OCI-LY7 (cell line): Measurements from ENCODE around the gene PHACTR1.

Experiments
- CTCF ChIP-seq: fragments of 200-600 bp; sonication (generic); conservative IDR thresholded peaks from 2 replicates; pipeline ENCODE4 v1.5.1; 2014; ENCODE audit warnings: mild to moderate bottlenecking, antibody characterized with exemption, low read length, moderate library complexity, mixed read lengths
- EZH2phosphoT487 ChIP-seq: fragments of 200-600 bp; sonication (generic); IDR thresholded peaks from 2 replicates; pipeline ENCODE4 v1.6.1; 2018; ENCODE audit warnings: low read depth, borderline replicate concordance, mild to moderate bottlenecking, mixed run types, antibody characterized with exemption, low read length, moderate library complexity, mixed read lengths

- TF ChIP-seq CTCF, result no peak
- no peak for TF ChIP-seq EZH2phosphoT487
These were observed 615.8 kb downstream of the PHACTR1 start for GRCh38 chr6:13332349-13332706.
